B cell (primary cell): ENCODE data around the gene SLC2A11. TPM values are rescaled to one million over a fixed set of nuclear protein-coding genes. Genes with fewer than 3 reads are reported as not detected.
A peak's percentile ranks its signal among the peaks of the same experiment; 100 is the strongest.

Experiments
- ATAC-seq: fragments of 200-7000 bp; cut with Tn5 transposase; one replicate; pipeline ENCODE4 v1.10.0; 2021; ENCODE audit warnings: low read depth, mild to moderate bottlenecking, moderate number of reproducible peaks, moderate library complexity
- CTCF ChIA-PET: fragments of 350-600 bp; sonication (Branson Sonifier 250); formaldehyde crosslinking; loops from one replicate; lab custom pipeline; 2021; ENCODE audit warnings: antibody characterized with exemption, inconsistent platforms; lab: Charles Lee
- POLR2A ChIA-PET: fragments of 350-600 bp; sonication (Branson Sonifier 250); formaldehyde crosslinking; loops from one replicate; lab custom pipeline; 2021; ENCODE audit warnings: antibody characterized with exemption; lab: Charles Lee
- DNase-seq: peaks from one replicate; pipeline ENCODE4 v3.0.0; 2013
- H2AFZ ChIP-seq: 2 replicates; pipeline ENCODE4 v1.6.1; 2012; ENCODE audit warnings: mild to moderate bottlenecking, low read depth, low read length; ENCODE audit not compliant: insufficient read depth, poor library complexity, severe bottlenecking
- H3K27ac ChIP-seq, 2 donors: 1 replicate in 1 of 2; 2 replicates in 1 of 2; pipeline ENCODE4 v1.5.1; 2012 to 2013; ENCODE audit warnings: low read length in 2 of 2, mild to moderate bottlenecking in 2 of 2, moderate library complexity in 1 of 2
- H3K27me3 ChIP-seq, 4 experiments: fragments of 200-600 bp in 1 of 4; sonication (generic) in 1 of 4; replicated peaks in 1 of 4; 1 replicate in 2 of 4; 2 replicates in 2 of 4; pipeline versions ENCODE4 v1.6.1 to v1.7.0; 2013 to 2016; ENCODE audit warnings: low read length in 3 of 4, mild to moderate bottlenecking in 2 of 4, mixed read lengths in 1 of 4, moderate library complexity in 1 of 4; ENCODE audit not compliant: insufficient read depth in 4 of 4, control insufficient read depth in 3 of 4; ENCODE audit errors: control extremely low read depth in 1 of 4
- H3K36me3 ChIP-seq, 2 experiments: replicated peaks in 1 of 2; 1 replicate in 1 of 2; 2 replicates in 1 of 2; pipeline versions ENCODE4 v1.6.1 to v1.7.1; 2013; ENCODE audit warnings: low read length in 1 of 2; ENCODE audit not compliant: insufficient read depth in 2 of 2, control insufficient read depth in 1 of 2; ENCODE audit errors: control extremely low read depth in 1 of 2, extremely low read depth in 1 of 2
- H3K4me1 ChIP-seq, 2 donors: fragments of 200-600 bp in 1 of 2; sonication (generic) in 1 of 2; 1 replicate in 1 of 2; 2 replicates in 1 of 2; pipeline versions ENCODE4 v1.5.1 to v1.6.1; 2013 to 2017; ENCODE audit warnings: low read length in 2 of 2; ENCODE audit not compliant: control insufficient read depth in 2 of 2, insufficient read depth in 2 of 2
- H3K4me2 ChIP-seq: replicated peaks from 2 replicates; pipeline ENCODE3; 2012; ENCODE audit warnings: mild to moderate bottlenecking, low read depth, low read length; ENCODE audit not compliant: poor library complexity, severe bottlenecking
- H3K4me3 ChIP-seq, 5 experiments: fragments of 200-600 bp in 1 of 5; sonication (generic) in 1 of 5; 1 replicate in 3 of 5; 2 replicates in 2 of 5; pipeline versions ENCODE4 v1.5.1 to v1.7.0; 2011 to 2016; ENCODE audit warnings: low read length in 4 of 5, mild to moderate bottlenecking in 4 of 5, low read depth in 2 of 5, control low read depth in 1 of 5, moderate library complexity in 1 of 5; ENCODE audit not compliant: insufficient read depth in 1 of 5; ENCODE audit errors: control extremely low read depth in 1 of 5, extremely low read depth in 1 of 5
- H3K79me2 ChIP-seq: fragments of 200-600 bp; sonication (generic); one replicate; pipeline ENCODE4 v1.6.0; 2016; ENCODE audit warnings: low read length; ENCODE audit not compliant: control insufficient read depth, insufficient read depth
- H3K9ac ChIP-seq: fragments of 200-600 bp; sonication (generic); 2 replicates; pipeline ENCODE4 v1.6.1; 2017; ENCODE audit warnings: mild to moderate bottlenecking, low read length, moderate library complexity
- H3K9me3 ChIP-seq, 3 donors: one replicate each; pipeline versions ENCODE4 v1.6.1 to v1.7.1; 2013; ENCODE audit warnings: low read length in 2 of 3; ENCODE audit not compliant: control insufficient read depth in 2 of 3, insufficient read depth in 1 of 3; ENCODE audit errors: control extremely low read depth in 1 of 3
- H4K20me1 ChIP-seq: 2 replicates; pipeline ENCODE4 v1.6.0; 2012; ENCODE audit warnings: mild to moderate bottlenecking, low read length; ENCODE audit not compliant: insufficient read depth, control insufficient read depth, poor library complexity, severe bottlenecking
- H3K27ac Mint-ChIP-seq: one replicate; pipeline ENCODE4 v1.8.0; 2021; ENCODE audit warnings: mixed read lengths
- H3K27me3 Mint-ChIP-seq: one replicate; pipeline ENCODE4 v1.8.0; 2021; ENCODE audit warnings: mixed read lengths
- H3K4me1 Mint-ChIP-seq: one replicate; pipeline ENCODE4 v1.8.0; 2021; ENCODE audit warnings: mixed read lengths
- H3K4me3 Mint-ChIP-seq: one replicate; pipeline ENCODE4 v1.8.0; 2021; ENCODE audit warnings: mixed read lengths
- H3K9me3 Mint-ChIP-seq: one replicate; pipeline ENCODE4 v1.8.0; 2022; ENCODE audit warnings: mixed read lengths; ENCODE audit not compliant: insufficient read depth
- EZH2 ChIP-seq: IDR thresholded peaks from 2 replicates; pipeline ENCODE4 v1.6.1; 2012; ENCODE audit warnings: borderline replicate concordance, low read depth, mild to moderate bottlenecking, moderate library complexity, low read length; ENCODE audit not compliant: insufficient read depth, poor library complexity, severe bottlenecking
- WGBS: methylation state at CpG from one replicate; pipeline ENCODE4 v1.1.5; 2013; ENCODE audit warnings: missing lambda C conversion rate; ENCODE audit not compliant: insufficient coverage; 5-methylcytosine and 5-hydroxymethylcytosine counted together
- intact Hi-C: fragments of 100-400 bp; cut with micrococcal nuclease; formaldehyde crosslinking; loops from one replicate; pipeline ENCODE4 v1.10.0; 2022
- polyA plus RNA-seq: library from polyadenylated mRNA; depleted of rRNA; stranded (reverse); fragments of >200 nt; gene quantifications from 2 replicates; pipeline ENCODE4 v1.2.3, GENCODE V29; 2012
- total RNA-seq, 2 donors: library from RNA; stranded (reverse); fragments of 120-200 nt in 1 of 2; gene quantifications; 1 replicate in 1 of 2; 2 replicates in 1 of 2; pipeline versions ENCODE4 v1.2.3 to v1.2.4, GENCODE V29; 2013 to 2022
- TF ChIP-seq, protein P1 (sequence below): fragments of 200-600 bp; IDR thresholded peaks from one replicate; pipeline ENCODE4 v1.8.0; 2022; ENCODE audit warnings: antibody characterized with exemption, mild to moderate bottlenecking

The SLC2A11 gene
- total and polyA plus RNA-seq, 2 donors (not counting 1 experiment from before 2014, with no cell fraction given): 38.6 to 54.3 TPM

- Histone ChIP-seq H3K36me3 (peaks cover 2 to 88% of the 10 kb centered on the region in 2 experiments), H3K4me1 (peaks cover 16 to 27% of the 10 kb centered on the region in 2 donors), H3K4me3 (no peak overlapping the region), H2AFZ (no peak overlapping the region), H3K27ac (peak overlapping the region in 1 of 2 donors; percentile 46), H3K9me3 (no peaks in the 10 kb centered on the region), H3K27me3 (no peaks in the 10 kb centered on the region), H3K79me2 (peaks cover 65% of the 10 kb centered on the region), H3K4me2 (no peak overlapping the region), H3K9ac (no peak overlapping the region), H4K20me1 (peaks cover 57% of the 10 kb centered on the region)
- intact Hi-C loops: no loop called here
- ChIA-PET POLR2A (interaction anchor here (0.5 to 1.7 kb wide), 4 partner anchors 9 to 67 kb away, joined by 3 to 6 read pairs (median 4); partner anchors contain the start of gene DERL3), CTCF (interaction anchor here (0.7 to 2.0 kb wide), 2 partner anchors 18 to 20 kb away, joined by 3 to 5 read pairs; no protein-coding TSS in a partner anchor)
- no peaks in the 10 kb centered on the region for H3K27me3 Mint-ChIP-seq
- DNase-seq (no peak), ATAC-seq (no peak)
- peaks cover 53% of the 10 kb centered on the region for H3K4me1 Mint-ChIP-seq
- H3K4me3 Mint-ChIP-seq: no peak overlapping the region
- TF ChIP-seq, protein P1, sequence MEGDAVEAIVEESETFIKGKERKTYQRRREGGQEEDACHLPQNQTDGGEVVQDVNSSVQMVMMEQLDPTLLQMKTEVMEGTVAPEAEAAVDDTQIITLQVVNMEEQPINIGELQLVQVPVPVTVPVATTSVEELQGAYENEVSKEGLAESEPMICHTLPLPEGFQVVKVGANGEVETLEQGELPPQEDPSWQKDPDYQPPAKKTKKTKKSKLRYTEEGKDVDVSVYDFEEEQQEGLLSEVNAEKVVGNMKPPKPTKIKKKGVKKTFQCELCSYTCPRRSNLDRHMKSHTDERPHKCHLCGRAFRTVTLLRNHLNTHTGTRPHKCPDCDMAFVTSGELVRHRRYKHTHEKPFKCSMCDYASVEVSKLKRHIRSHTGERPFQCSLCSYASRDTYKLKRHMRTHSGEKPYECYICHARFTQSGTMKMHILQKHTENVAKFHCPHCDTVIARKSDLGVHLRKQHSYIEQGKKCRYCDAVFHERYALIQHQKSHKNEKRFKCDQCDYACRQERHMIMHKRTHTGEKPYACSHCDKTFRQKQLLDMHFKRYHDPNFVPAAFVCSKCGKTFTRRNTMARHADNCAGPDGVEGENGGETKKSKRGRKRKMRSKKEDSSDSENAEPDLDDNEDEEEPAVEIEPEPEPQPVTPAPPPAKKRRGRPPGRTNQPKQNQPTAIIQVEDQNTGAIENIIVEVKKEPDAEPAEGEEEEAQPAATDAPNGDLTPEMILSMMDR: no peak
- TF ChIP-seq EZH2: no peak
- H3K9me3 Mint-ChIP-seq: no peaks in the 10 kb centered on the region
- peak overlapping the region; percentile 22 for H3K27ac Mint-ChIP-seq
- WGBS: 100% methylated on average over 9 of the region's 12 CpGs
Observed at GRCh38 chr22:23825246-23825905, 32.3 kb upstream of the SLC2A11 start.
